IMR-90 (cell line): ENCODE data around the gene COG4.

Experiments used
- CTCF ChIP-seq: conservative IDR thresholded peaks from 2 replicates; pipeline ENCODE4 v1.5.1; 2012; ENCODE audit warnings: mild to moderate bottlenecking, low read depth, low read length, improper control_type of control experiment
- FOS ChIP-seq: fragments of 150-350 bp; IDR thresholded peaks from 2 replicates; pipeline ENCODE4 v1.6.1; 2016; ENCODE audit warnings: low read depth, low read length
- MXI1 ChIP-seq: IDR thresholded peaks from 2 replicates; pipeline ENCODE4 v1.6.1; 2012; ENCODE audit warnings: low read depth, mild to moderate bottlenecking, low read length, moderate library complexity, borderline replicate concordance
- POLR2A ChIP-seq: IDR thresholded peaks from 2 replicates; pipeline ENCODE4 v1.6.1; 2012; ENCODE audit warnings: mild to moderate bottlenecking, low read depth, low read length
- RAD21 ChIP-seq: IDR thresholded peaks from 2 replicates; pipeline ENCODE4 v1.6.1; 2012; ENCODE audit warnings: low read length, improper control_type of control experiment
- RFX5 ChIP-seq: IDR thresholded peaks from 2 replicates; pipeline ENCODE4 v1.8.0; 2012; ENCODE audit warnings: low read depth, mild to moderate bottlenecking, low read length, moderate library complexity

- no peak for TF ChIP-seq CTCF
- no peak for TF ChIP-seq POLR2A
- TF ChIP-seq RAD21: no peak
- TF ChIP-seq MXI1: no peak
- TF ChIP-seq FOS: no peak
- TF ChIP-seq RFX5: no peak
These were observed 48.3 kb upstream of the COG4 start for GRCh38 chr16:70571623-70572022.
